NCI-H146 (cell line): ENCODE data around the gene NF2.

Experiments
- DNase-seq: peaks from one replicate; lab custom pipeline; 2025; lab: John Stamatoyannopoulos, UW

NF2 gene

GRCh38 chr22:29668673-29669072, 65.2 kb downstream of the NF2 start:
- DNase-seq, result no peak

GRCh38 chr22:29670626-29671025, 67.2 kb downstream of the NF2 start:
- peak; percentile 79 for DNase-seq

- no peak for DNase-seq
These were observed 70.1 kb downstream of the NF2 start for GRCh38 chr22:29673361-29674066.

GRCh38 chr22:29674121-29674520, 70.7 kb downstream of the NF2 start:
- DNase-seq, result no peak

- DNase-seq, result no peak
These were observed 75.9 kb downstream of the NF2 start for GRCh38 chr22:29679316-29679715.

- no peak for DNase-seq
These were observed 80.1 kb downstream of the NF2 start for GRCh38 chr22:29683536-29683935.

- no peak for DNase-seq
These were observed 80.8 kb downstream of the NF2 start for GRCh38 chr22:29684244-29684643.

GRCh38 chr22:29689206-29689879, 85.9 kb downstream of the NF2 start:
- DNase-seq, result no peak

- peak; percentile 59 for DNase-seq
These were observed 86.4 kb downstream of the NF2 start for GRCh38 chr22:29689880-29690213.

- DNase-seq, result no peak
These were observed 87.0 kb downstream of the NF2 start for GRCh38 chr22:29690476-29690875.

- DNase-seq, result peak; percentile 97
These were observed 88.3 kb downstream of the NF2 start for GRCh38 chr22:29691636-29692326.

GRCh38 chr22:29692327-29692640, 88.9 kb downstream of the NF2 start:
- no peak for DNase-seq

GRCh38 chr22:29693161-29693560, 89.7 kb downstream of the NF2 start:
- no peak for DNase-seq

- DNase-seq, result no peak
These were observed 90.2 kb downstream of the NF2 start for GRCh38 chr22:29693671-29694070.

GRCh38 chr22:29695129-29695926, 91.9 kb downstream of the NF2 start:
- DNase-seq, result no peak

- DNase-seq, result no peak
These were observed 94.6 kb downstream of the NF2 start for GRCh38 chr22:29697853-29698598.

- no peak for DNase-seq
These were observed 96.9 kb downstream of the NF2 start for GRCh38 chr22:29700206-29700899.

GRCh38 chr22:29700900-29701154, 97.4 kb downstream of the NF2 start:
- peak; percentile 39 for DNase-seq

GRCh38 chr22:29701155-29701999, 97.9 kb downstream of the NF2 start:
- peak; percentile 89 for DNase-seq
